ENCODE results near the gene ADGRL3. TPM values are rescaled to one million over a fixed set of nuclear protein-coding genes. Genes with fewer than 3 reads are reported as not detected.

ADGRL3 gene
- total and polyA plus RNA-seq, 2 donors (not counting 1 experiment from before 2014, with no cell fraction given): under 0.01 to 0.05 TPM

GRCh38 chr4:61194571-61194970 lies 5.6 kb upstream of the ADGRL3 start:
- Histone ChIP-seq H3K27ac (ENCODE audit: insufficient read depth, low read length) (no peak overlapping the region), H3K4me1 (ENCODE audit: control insufficient read depth, extremely low read depth, insufficient read depth, low read length) (no peaks in the 10 kb centered on the region), H3K9me3 (ENCODE audit: control insufficient read depth, insufficient read depth, low read depth, low read length) (no peaks in the 10 kb centered on the region), H4K20me1 (ENCODE audit: control insufficient read depth, extremely low read depth, insufficient read depth, low read length) (no peaks in the 10 kb centered on the region), H2AFZ (ENCODE audit: low read length) (no peak overlapping the region), H3K36me3 (ENCODE audit: control insufficient read depth, insufficient read depth, low read length) (no peaks in the 10 kb centered on the region), H3K9ac (ENCODE audit: insufficient read depth, low read length) (no peak overlapping the region), H3K4me2 (ENCODE audit: extremely low read depth, insufficient read depth, low read length) (no peak overlapping the region), H3K4me3 (replicated peaks in 1 of 4; ENCODE audit: control extremely low read depth in 1 of 4, insufficient read depth in 1 of 4, low read depth in 3 of 4, low read length in 4 of 4) (no peak overlapping the region), H3K27me3 (ENCODE audit: control insufficient read depth, insufficient read depth, low read length) (no peaks in the 10 kb centered on the region), H3K79me2 (ENCODE audit: control insufficient read depth, insufficient read depth, low read length) (no peaks in the 10 kb centered on the region)
- no peak for DNase-seq (ENCODE audit: low read depth in 2 of 2)
- TF ChIP-seq CTCF (conservative IDR thresholded peaks at IDR 0.05 in 1 of 2, IDR thresholded peaks at IDR 0.05 in 1 of 2; ENCODE audit: low read depth in 1 of 2, low read length in 2 of 2): no peak
- TF ChIP-seq EZH2 (IDR thresholded peaks at IDR 0.05; ENCODE audit: low read length, missing control alignments): no peak

- Histone ChIP-seq H4K20me1 (ENCODE audit: control insufficient read depth, extremely low read depth, insufficient read depth, low read length) (no peaks in the 10 kb centered on the region), H2AFZ (ENCODE audit: low read length) (no peak overlapping the region), H3K27me3 (ENCODE audit: control insufficient read depth, insufficient read depth, low read length) (no peaks in the 10 kb centered on the region), H3K79me2 (ENCODE audit: control insufficient read depth, insufficient read depth, low read length) (no peaks in the 10 kb centered on the region), H3K4me2 (ENCODE audit: extremely low read depth, insufficient read depth, low read length) (no peak overlapping the region), H3K9me3 (ENCODE audit: control insufficient read depth, insufficient read depth, low read depth, low read length) (no peaks in the 10 kb centered on the region), H3K4me1 (ENCODE audit: control insufficient read depth, extremely low read depth, insufficient read depth, low read length) (no peaks in the 10 kb centered on the region), H3K9ac (ENCODE audit: insufficient read depth, low read length) (no peak overlapping the region), H3K27ac (ENCODE audit: insufficient read depth, low read length) (no peak overlapping the region), H3K4me3 (replicated peaks in 1 of 4; ENCODE audit: control extremely low read depth in 1 of 4, insufficient read depth in 1 of 4, low read depth in 3 of 4, low read length in 4 of 4) (no peak overlapping the region), H3K36me3 (ENCODE audit: control insufficient read depth, insufficient read depth, low read length) (no peaks in the 10 kb centered on the region)
- TF ChIP-seq CTCF (conservative IDR thresholded peaks at IDR 0.05 in 1 of 2, IDR thresholded peaks at IDR 0.05 in 1 of 2; ENCODE audit: low read depth in 1 of 2, low read length in 2 of 2) (no peak), EZH2 (IDR thresholded peaks at IDR 0.05; ENCODE audit: low read length, missing control alignments) (no peak)
- peak in 1 of 2 donors; percentile 6 for DNase-seq (ENCODE audit: low read depth in 2 of 2)
Observed at GRCh38 chr4:61195101-61195500, 5.0 kb upstream of the ADGRL3 start.

GRCh38 chr4:61198686-61199085 lies 1.4 kb upstream of the ADGRL3 start:
- TF ChIP-seq CTCF (conservative IDR thresholded peaks at IDR 0.05 in 1 of 2, IDR thresholded peaks at IDR 0.05 in 1 of 2; ENCODE audit: low read depth in 1 of 2, low read length in 2 of 2) (no peak), EZH2 (IDR thresholded peaks at IDR 0.05; ENCODE audit: low read length, missing control alignments) (no peak)
- peaks cover 14% of the 10 kb centered on the region for H3K27me3 ChIP-seq (ENCODE audit: control insufficient read depth, insufficient read depth, low read length)
- H3K4me3 ChIP-seq (replicated peaks in 1 of 4; ENCODE audit: control extremely low read depth in 1 of 4, insufficient read depth in 1 of 4, low read depth in 3 of 4, low read length in 4 of 4): no peak overlapping the region
- no peaks in the 10 kb centered on the region for H3K36me3 ChIP-seq (ENCODE audit: control insufficient read depth, insufficient read depth, low read length)
- no peak overlapping the region for H3K27ac ChIP-seq (ENCODE audit: insufficient read depth, low read length)
- no peaks in the 10 kb centered on the region for H3K9me3 ChIP-seq (ENCODE audit: control insufficient read depth, insufficient read depth, low read depth, low read length)
- DNase-seq (ENCODE audit: low read depth in 2 of 2): no peak
- H3K79me2 ChIP-seq (ENCODE audit: control insufficient read depth, insufficient read depth, low read length): no peaks in the 10 kb centered on the region
- H3K4me2 ChIP-seq (ENCODE audit: extremely low read depth, insufficient read depth, low read length): no peak overlapping the region
- no peak overlapping the region for H3K9ac ChIP-seq (ENCODE audit: insufficient read depth, low read length)
- no peaks in the 10 kb centered on the region for H3K4me1 ChIP-seq (ENCODE audit: control insufficient read depth, extremely low read depth, insufficient read depth, low read length)
- H4K20me1 ChIP-seq (ENCODE audit: control insufficient read depth, extremely low read depth, insufficient read depth, low read length): no peaks in the 10 kb centered on the region
- no peak overlapping the region for H2AFZ ChIP-seq (ENCODE audit: low read length)
